NCI-H748 (cell line): ENCODE measurements around the gene FRMD1.

ENCODE experiments used
- DNase-seq: peaks from one replicate; lab custom pipeline; 2025; ENCODE audit not compliant: unreplicated experiment; lab: John Stamatoyannopoulos, UW

FRMD1 gene

GRCh38 chr6:168078943-168079405, at the start of gene FRMD1:
Gene FRMD1 (minus strand): TSS chr6:168079212. CDS start chr6:168079094, 118 bp downstream.
- peak; percentile 51 for DNase-seq

- DNase-seq: no peak
Observed at GRCh38 chr6:168128006-168128630, 49.1 kb upstream of the FRMD1 start.

GRCh38 chr6:168127384-168127868, 48.4 kb upstream of the FRMD1 start:
- DNase-seq: no peak

GRCh38 chr6:168126566-168127383, 47.8 kb upstream of the FRMD1 start:
- no peak for DNase-seq

GRCh38 chr6:168125429-168126001, 46.5 kb upstream of the FRMD1 start:
- no peak for DNase-seq

- no peak for DNase-seq
Observed at GRCh38 chr6:168124921-168125320, 45.9 kb upstream of the FRMD1 start.

GRCh38 chr6:168124158-168124557, 45.1 kb upstream of the FRMD1 start:
- no peak for DNase-seq

GRCh38 chr6:168123165-168123911, 44.3 kb upstream of the FRMD1 start:
- DNase-seq: no peak

- DNase-seq: no peak
Observed at GRCh38 chr6:168122521-168122920, 43.5 kb upstream of the FRMD1 start.

- no peak for DNase-seq
Observed at GRCh38 chr6:168122011-168122410, 43.0 kb upstream of the FRMD1 start.

GRCh38 chr6:168121303-168121665, 42.3 kb upstream of the FRMD1 start:
- DNase-seq: no peak

GRCh38 chr6:168120390-168121302, 41.6 kb upstream of the FRMD1 start:
- DNase-seq: no peak

- DNase-seq: no peak
Observed at GRCh38 chr6:168119539-168119938, 40.5 kb upstream of the FRMD1 start.

GRCh38 chr6:168118935-168119334, 39.9 kb upstream of the FRMD1 start:
- DNase-seq: no peak

- DNase-seq: no peak
Observed at GRCh38 chr6:168117942-168118341, 38.9 kb upstream of the FRMD1 start.

GRCh38 chr6:168116975-168117899, 38.2 kb upstream of the FRMD1 start:
- no peak for DNase-seq

GRCh38 chr6:168116438-168116974, 37.5 kb upstream of the FRMD1 start:
- no peak for DNase-seq

- DNase-seq: no peak
Observed at GRCh38 chr6:168115748-168116437, 36.9 kb upstream of the FRMD1 start.
